CD4-positive, alpha-beta T cell treated with Interleukin-21 for 1 hour (primary cell): ENCODE data around the gene URGCP.
"Not testable (repeated sequence)": the region's sequence is repeated elsewhere in the genome, so short reads cannot be mapped to it uniquely, and the experiment has no call there.

Experiments
- DNase-seq: peaks from one replicate; pipeline ENCODE4 v3.0.0-alpha.2; 2020

Gene URGCP

DNA sequence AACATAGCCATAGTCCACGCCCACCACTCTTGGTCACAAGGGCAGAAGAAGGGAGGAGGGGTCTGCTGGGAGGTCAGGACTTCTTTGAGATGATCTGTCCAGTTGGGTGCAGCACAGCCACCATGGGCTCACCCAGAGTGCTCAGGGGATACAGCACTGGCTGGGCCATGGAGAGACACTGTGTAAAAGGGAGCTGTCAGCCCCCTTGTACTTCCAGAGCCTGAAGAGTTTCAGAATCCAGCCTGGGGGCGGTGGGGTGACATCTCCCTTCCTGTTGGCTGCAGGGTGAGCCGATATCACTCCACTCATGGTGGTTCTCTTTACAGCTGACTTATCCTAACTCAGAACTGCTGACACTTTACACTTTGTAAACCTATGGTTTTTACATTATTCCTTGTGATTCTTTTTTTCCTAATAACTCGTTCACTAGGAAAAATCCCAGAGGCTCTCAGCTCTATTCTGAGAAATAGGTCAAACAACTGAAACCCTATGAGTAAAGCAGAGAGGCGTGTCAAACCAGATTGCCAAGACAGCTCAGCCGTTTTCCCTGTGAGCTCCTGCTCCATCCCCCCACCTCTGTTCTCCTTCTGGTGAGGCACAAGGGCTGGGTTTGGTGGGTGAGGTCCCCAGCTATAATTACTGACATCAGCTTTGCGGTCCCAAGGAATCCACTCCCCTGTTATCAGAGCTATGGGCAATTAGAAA lies 33.8 kb downstream of the URGCP start:
- no peak for DNase-seq

DNA sequence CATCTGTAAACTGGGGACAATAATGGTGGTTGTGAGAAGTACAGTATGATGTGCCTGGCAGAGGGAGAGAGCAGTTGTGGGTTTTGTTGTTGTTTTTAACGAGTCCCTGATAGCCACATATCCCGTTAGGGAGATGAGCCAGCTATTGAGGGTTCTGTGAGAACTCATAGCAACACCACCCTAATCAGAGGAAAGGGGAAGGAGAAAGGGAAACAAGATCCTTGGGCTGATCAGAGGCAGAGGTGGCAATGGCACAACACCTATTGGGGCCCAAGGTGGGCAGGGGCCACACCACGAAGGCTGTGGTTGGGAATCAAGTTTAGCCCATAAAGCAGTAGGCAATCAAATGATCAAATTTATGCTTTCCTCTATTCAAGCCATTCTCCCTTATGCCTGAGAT lies 35.3 kb downstream of the URGCP start:
- no peak for DNase-seq

DNA sequence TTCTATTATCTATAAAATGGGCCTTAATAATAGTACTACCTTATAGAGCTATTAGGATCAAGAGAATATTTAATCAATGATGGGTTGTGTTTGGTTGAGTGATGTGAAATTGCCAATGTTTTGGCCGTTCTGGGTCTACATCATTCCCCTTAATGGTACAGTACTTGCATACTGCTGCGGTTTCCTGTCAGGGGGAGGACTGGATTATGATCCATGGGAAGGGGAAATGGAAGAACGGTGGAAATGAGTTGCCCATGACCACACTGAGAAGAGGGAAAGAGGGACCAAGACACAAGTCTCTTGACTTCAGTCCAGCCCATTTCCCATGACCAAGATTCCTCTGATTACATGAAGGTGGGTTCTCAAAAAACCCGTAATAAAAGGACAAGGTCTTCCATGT lies 36.1 kb downstream of the URGCP start:
- DNase-seq, result no peak

DNA sequence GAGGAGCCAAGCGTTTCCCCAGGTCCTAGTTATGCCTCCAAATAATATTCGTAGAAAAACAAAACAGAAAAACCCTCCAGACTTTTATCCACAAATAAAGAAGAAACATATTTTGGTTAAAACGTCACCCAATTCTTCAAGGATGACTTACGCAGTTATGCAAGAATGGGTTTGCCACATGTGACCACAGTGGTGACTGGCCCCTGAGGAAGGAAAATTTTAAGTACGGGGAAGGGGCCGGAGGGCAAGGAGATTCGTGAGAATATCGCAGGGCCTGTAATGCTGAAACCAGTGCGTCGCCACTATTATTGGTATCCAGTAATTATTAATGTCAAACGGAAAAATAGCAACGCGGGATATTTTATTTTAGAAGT lies 36.5 kb downstream of the URGCP start:
- no peak for DNase-seq

DNA sequence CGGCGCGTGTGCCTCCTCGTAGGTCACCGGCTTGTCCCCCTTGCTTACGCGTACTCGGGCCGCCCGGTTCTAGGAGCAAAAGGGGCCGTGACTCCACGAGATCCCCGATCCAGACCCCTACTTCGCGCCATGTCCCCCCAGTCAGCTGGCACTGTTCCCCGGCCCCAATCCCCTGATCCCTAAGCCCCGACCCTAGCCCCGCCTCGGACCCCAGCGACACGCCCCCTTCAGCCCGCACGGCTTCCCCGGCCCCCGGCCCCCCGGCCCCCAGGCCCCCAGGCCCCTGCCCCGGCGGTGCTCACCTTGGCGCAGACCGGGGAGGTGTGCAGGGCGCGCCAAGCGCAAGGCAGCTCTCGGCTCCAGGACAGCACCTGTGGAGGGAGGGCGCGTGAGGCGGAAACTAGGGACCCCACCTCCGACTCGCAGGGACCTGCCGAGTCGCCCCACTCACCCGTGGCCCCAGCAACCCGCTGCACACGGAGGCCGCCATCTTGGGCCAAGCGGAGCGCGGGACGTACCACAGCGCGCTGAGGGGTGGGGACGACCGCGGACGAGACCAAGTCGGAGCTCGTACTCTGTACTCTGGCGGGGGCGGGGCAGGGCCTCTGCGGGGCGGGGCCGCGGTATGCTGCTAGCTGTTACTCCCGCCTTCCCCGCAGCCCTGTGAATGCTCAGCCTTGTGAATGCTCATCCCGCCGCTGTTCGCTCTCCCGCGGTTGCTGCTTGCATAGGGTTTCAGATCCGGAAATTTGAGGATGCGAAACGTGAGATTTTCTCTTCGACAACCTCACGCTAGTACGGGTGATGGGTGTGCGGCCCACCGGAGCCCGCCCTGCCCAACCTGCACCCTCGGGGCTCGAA lies 37.2 kb downstream of the URGCP start, which contains the start of gene MRPS24:
Gene MRPS24, minus strand, starts transcription at position 512 of the 861 bp plus-strand sequence. Its CDS starts 22 bp downstream, at position 490.
- peak; percentile 95 for DNase-seq

DNA sequence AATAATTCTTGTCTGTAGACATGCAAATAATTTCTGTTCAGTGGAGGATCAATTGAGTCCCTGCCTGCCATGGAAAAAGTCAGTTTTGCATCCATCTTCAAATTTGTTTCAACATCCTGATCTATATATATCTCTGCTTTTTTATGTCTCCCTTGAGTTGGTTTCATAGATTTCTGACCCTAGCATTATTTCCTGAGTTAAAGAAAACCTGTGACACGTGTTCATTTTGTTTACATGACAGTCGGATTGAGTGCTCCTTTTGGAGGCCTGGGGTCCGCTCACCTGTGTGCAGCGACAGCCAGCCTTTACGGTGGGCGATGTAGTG lies 37.8 kb downstream of the URGCP start:
- no peak for DNase-seq

DNA sequence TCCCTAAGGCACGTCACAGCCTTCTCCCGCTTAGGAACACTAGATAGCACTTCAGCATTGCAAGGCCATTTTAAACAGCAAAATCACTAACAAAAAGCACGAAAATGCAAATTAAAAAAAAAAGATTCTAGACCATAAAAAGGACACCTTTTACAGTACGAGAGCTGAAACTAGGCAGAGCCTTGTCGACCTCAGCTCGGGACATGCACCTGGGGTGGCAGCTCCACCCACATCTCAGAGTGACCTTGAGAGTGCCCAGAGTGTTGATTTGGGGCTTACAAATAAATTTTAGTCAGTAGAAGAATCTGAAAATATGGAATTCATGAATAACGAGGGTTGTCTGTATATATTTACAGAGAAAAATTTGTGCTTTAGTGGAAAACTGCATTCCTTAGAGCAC lies 38.2 kb downstream of the URGCP start:
- no peak for DNase-seq

DNA sequence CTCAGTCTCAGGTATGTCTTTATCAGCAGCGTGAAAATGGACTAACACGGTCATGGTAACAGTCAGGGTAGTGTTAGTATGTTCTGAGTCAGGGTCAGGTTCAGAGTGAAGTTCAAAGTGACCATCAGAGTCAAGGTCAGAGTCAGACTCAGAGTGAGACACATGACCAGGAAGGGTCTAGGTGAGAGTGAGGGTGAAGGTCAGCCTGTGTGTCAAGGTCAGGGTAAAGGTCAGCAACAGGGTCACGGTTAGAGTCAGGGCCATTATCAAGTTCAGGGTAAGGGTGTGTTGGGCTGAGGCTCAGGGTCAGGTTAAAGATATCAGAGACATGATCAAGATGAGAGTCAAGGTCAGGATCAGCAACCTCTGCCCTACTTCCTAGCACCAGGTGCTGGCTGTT lies 41.1 kb downstream of the URGCP start:
- DNase-seq, result no peak

DNA sequence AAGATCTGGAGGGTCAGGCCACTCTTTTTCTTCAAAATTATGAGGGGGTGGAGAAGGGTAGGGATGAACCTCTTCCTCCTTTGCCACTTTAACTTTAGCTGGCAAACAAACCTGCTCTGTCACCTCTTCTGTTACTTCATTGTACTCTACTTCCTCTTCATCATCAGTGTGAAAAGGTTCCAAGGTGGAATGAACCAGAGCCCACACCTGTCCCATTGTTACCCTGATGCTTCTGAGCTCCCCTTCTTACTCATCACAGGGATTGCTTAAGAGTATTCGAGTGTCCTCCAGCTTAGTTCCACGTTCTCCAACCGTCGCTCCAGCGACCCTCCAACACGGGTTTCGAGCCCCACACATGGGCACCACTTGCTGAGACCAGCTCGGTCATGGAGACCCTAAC lies 42.3 kb downstream of the URGCP start:
- DNase-seq, result no peak

DNA sequence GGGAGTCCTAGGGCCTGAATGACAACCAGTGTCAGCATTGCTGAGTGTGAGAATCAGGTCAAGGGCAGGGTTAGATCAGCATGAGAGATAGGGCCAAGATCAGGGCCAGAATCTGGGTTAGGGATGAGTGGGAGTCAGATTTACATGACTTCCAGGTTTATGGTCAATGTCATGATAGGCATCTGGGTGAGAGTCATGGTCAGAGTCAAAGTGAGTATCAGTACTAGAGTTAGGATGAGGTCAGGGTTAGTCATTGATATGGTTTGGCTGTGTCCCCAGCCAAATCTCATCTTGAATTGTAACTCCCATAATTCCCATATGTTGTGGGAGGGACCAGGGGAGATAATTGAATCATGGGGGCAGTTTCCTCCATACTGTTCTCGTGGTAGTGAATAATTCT lies 49.4 kb downstream of the URGCP start:
- DNase-seq, result no peak

DNA sequence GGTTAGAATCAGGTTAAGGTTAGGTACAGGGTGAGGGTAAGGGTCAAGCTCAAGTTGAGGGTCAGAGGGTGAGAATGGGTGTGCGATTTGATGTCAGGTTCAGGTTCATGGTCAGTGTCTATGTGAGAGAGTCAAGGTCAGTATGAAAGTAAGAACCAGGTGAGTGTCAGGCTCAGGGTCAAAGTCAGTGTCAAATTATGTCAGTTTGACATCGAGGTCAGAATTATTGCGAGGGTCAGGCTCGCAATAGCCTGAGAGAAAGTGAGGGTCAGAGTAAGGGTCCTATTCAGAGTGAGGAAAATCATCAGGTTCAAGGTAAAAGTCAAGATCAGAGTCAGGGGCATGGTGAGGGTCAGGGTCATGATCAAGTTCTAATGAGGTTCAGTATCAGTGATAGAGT lies 50.1 kb downstream of the URGCP start:
- no peak for DNase-seq

DNA sequence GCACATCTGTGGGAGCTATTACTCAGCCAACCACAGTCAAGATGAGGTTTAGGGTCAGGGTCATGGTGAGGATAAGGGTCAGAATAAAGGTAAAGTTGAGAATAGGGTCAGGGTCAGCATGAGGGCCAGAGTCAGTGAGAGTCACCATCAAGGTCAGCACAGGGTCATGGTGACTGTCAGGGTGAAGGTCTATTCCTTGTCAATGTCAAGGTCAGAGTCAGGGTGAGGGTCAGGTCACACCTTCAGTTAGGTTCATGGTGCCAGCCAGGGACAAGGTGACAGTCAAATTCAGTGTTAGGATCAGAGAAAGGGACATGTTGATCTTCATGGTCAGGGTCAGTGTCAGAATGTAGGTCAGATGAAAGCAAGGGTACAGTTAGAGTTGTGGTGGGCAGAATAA lies 51.2 kb downstream of the URGCP start:
- no peak for DNase-seq

DNA sequence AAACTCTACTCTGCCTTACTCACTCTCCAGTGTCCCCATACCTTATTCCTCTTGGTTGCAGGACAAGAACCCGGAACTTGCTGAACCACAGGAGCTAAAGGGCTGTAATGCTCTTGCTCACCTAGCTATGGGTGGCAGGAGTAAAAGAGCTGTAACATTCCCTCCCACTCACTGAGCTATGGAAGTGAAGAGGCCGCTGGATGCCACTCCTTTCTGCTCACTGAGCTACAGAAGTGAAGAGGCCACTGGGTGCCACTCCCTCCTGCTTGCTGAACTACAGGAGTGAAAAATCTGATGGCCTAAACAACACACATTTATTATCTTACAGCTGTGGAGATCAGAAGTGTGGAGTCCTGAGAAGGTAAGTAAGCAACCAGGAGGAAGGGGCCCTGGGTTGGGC lies 54.6 kb downstream of the URGCP start:
- no peak for DNase-seq

DNA sequence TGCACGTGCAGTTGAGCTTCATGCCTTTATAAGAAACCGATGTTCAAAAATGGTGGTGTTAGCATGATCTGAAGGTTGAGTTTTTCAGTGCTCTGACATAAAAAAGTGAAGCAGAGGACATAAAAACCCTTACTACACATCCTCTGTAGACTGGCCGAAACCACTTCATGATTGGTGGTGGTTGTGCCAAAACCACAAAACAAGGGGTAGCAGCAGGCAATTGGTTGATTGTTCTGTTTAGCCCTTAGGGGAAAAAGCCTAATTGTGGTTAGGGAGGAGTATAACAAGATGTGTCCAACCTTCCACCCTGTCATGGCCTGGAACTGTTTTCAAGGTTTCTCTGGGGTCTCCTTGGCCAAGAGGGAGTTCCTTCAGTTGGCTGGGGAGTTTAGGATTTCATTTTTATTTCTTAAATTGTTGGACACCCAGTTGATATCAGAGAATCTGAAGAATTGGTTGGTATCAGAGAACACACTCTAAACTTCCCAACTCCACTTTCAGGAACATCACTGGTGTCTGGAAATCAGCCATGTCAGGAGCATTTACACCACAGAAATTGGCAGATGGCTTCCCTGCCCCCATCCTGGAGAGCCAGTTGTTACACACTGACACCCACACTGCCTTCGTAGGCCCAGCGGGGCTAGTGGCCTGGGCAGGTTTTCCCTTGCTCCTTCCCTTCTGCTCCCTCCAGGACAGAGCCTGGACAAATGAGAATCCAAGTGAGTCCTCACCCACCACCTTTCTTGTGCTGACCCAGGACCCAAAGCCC lies 55.9 kb downstream of the URGCP start:
- no peak for DNase-seq

DNA sequence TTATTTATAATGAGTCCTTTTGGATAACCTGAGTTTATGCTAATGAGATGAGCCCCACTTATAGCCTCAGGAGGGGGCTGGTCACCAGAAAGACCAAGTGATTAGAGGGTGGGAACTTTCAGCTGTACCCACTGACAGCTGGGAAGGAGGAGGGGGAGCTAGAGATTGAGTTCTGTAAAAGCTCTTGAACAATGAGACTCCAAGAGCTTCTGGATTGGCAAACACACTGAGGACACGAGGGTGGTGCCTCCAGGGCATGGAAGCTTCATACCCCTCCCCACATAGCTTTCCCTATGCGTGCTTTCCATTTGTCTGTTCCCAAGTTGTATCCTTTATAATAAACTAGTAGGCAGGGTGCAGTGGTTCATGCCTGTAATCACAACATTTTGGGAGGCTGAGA lies 57.3 kb downstream of the URGCP start:
- DNase-seq, result no peak

DNA sequence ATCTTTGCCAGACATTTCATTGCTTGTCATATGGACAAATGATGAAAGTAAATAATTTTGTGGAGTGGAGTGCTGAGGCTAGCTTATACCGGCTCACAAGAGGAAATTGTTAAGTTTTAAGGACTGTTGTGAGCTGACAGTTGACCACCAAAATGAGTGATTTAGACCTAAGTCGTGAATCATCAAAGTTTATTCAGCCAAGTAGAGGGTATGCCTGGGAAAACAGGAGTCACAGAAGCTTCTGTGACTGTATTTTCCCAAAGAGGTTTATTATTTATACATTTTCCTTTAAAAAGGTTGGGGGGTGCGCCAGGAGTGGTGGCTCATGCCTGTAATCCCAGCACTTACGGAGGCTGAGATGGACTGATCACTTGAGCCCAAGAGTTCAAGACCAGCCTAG lies 58.9 kb downstream of the URGCP start:
- no peak for DNase-seq

DNA sequence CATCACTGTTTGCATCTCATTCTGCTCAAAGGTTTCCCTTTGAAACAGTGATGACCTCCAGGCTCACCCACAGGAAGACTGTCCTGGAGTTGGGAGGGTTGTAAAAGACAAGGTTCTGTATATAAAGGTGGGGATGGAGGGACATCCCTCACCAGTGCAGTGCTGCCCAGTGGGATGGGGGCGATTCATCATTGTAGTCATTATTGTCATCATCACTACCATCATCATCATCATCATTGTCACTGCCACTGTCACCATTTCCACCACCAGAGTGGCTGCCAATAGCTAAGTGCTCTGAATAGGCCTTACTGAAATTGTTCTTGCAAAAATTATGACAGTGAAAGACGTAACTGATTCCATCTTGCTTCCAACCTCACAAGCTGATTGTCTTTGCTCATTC lies 61.7 kb downstream of the URGCP start:
- no peak for DNase-seq

DNA sequence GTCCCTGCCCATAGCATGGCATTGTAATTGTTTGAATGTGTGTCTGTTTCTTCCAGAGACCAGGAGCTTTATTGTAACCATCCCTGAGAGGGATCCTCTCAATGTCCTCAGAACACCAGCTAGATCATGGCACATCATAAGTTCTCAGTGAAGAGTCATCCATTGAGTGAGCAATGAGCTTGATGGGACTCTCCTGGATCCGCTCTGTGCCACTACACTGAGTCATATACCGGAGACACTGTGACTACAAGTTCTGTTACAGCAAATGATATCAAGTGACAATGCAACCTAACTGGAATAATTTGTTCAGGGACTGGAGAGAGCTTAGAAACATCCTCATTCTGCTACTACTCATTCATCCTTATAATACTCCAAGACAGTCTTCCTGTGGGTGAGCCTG lies 62.1 kb downstream of the URGCP start:
- no peak for DNase-seq

DNA sequence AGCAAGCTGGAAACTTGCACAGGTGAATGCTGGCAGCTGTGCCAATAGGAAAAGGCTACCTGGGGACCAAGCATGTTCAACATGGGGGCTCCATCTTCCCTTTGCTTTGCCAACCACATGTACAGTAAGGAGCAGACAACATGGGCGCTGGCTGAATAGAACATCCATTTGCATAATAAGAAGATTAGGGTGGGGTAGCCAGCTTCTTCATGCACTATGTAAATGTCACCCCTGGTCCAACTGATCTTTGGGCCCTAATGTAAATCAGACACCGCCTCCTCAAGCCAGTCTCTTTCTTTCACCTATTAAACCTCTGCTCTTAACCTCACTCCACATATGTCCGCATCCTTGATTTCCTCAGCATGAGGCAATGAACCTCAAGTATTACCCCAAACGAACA lies 63.1 kb downstream of the URGCP start:
- DNase-seq, result no peak

DNA sequence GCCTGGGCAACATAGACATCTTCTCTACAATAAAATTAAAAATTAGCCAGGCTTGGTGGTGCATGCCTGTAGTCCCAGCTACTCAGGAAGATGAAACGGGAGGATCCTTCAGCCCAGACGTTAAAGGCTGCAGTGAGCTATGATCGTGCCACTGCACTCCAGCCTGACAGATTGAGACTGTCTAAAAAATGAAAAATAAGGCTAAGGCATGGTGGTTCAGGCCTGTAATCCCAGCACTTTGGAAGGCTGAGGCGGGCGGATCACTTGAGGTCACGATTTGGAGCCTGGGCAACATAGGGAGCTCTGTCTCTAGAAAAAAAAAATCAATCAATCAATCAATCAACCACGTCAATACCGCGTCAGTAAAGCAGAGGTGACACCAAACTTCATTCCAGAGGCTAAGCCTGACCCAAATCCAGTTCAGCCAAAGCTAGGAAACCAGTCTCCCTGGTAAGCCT lies 68.2 kb downstream of the URGCP start:
- DNase-seq, result no peak

DNA sequence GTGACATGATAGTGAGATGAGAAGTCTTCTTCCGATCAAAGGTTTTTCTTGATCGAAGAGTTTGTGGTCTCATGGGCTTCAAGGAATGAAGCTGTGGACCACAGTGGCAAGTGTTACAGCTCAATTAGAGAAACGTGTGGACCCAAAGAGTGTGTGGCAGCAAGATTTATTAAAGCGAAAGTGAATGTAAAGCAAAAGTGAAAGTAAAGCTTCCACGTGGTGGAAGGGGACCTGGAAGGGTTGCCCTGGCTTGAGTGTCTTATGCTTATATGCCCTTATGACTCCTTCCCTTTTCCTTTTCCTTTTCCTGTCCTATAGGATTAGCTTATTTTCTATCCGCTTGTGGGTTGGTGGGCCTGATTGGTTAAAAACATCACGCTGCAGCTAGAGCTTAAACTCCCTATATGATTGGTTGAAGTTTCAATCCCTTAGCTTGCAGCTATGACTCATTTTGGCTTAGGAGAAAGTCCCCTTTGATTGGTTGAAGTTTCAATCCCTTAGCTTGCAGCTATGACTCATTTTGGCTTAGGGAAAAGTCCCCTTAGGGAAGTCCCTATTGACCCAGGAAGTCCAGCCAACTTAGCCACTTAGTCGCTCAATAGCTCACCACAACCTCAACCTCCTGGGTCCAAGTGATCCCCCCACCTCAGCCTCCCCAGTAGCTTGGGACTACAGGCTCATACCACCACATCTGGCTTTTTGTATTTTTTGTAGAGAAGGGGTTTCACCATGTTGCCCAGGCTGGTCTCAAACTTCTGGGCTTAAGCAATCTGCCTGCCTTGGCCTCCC lies 71.7 kb downstream of the URGCP start:
- peak; percentile 78 for DNase-seq

DNA sequence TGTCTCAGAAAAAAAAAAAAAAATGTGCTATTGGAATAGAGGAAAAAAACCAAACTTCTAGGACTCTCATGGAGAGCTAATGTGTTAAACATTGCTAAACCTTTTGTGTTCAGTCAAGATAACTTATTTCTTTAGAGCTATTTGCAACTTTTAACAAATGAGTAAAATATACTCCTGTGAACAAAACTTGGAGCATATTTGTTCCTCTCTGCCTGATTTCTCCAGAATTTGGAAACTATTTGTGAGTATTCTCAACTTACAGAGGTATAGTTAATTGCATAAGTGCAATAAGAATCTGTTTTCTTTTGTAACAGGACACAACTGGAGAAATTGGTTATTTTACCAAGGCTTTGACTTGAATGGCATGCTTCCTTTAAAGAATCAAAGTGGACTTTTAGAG lies 75.5 kb downstream of the URGCP start:
- DNase-seq, result not testable (repeated sequence)
